ENCODE results near the gene PARD3B. TPM values are rescaled to one million over a fixed set of nuclear protein-coding genes. Genes with fewer than 3 reads are reported as not detected.

PARD3B gene
- total RNA-seq, 1 experiment from 2014 or later = 3.9 TPM

DNA sequence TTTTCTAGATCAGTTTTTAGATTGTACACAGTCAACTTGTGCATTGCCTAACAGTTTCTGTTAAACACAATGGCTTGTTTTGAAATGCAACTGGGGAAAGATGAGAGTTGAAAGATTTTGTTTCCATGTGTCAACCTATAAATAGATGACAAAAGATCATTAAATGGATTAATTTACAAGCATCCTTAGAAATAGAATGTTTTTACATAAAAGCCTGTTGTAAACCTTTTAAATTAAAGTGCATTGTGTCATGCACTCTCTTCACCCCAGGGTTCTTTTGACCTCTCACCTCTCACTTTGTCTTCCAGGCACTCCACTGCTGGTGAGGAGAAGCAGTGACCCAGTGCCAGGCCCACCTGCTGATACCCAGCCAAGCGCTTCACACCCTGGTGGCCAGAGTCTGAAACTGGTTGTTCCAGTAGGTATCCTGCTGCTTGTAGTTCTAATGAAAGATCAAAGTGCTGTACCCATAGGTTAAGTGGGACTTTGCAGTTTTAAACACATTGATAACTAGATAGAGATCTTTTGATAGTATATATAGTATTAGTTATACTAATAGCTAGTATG lies 502.1 kb downstream of the PARD3B start:
- no peak for DNase-seq (ENCODE audit: low spot score)

DNA sequence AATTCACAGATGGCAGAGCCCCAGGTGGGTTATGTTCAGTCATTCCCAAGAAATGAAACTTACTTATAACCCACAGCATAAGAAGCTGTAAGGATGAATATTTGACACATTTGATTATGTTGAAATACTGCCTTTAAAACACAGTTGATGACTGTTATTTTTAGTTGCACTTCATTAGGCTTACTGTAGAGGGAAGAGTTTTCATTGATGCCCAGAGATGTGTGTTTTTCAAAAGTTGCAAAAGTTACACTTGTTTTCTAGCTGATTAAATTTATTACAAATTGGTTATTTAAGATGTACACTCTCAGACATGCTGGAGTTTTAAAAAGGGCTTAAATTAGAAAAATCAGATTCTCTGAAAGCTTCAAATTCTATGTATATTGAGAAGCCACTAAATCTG lies 506.1 kb downstream of the PARD3B start:
- no peak for DNase-seq (ENCODE audit: low spot score)

DNA sequence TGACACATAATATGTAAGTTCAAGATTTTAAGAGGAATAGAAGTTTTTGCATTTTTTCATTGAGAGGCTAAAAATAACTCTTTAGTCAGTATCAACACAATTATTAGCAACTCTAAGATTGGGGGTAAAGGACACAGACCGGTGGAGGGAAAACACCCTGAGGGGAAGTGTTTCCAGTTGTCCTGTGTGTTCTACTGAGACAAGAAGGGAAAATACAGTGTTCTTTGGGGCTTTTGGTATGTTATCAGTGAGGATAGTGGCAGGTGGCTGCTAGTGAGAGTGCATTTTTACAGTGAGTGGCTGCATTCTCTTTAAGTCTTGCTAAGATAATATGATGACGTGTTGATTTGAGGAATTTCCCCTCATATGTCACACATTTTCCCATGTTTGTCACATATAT lies 507.5 kb downstream of the PARD3B start:
- DNase-seq (ENCODE audit: low spot score) = no peak

DNA sequence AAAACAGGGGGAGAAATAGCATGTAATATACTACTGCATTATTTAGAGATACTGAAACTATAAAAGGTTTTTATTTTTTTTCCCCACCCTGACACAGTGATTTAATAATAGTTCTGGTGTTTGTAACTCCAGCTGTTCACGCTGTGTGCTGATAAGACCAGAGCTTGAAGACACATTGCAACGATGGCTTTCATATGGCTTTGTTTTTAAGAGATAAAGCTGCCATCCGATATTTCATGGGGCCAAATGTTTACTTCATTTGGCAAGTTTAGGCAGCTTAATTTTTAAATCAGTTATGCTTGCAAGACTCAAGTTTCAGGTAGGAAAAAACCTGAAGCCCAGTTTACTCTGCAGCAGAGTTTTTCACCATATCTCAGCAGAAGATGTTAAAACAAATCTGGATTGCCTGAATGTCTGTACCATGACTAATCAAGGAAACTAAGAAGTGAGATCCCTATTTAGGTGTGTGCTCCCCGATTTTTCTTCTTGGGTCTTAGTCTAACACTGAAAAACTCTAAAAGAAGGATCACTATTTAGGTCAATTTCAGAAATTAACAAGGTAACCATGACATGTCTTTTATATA lies 508.6 kb downstream of the PARD3B start:
- DNase-seq (ENCODE audit: low spot score) = no peak

DNA sequence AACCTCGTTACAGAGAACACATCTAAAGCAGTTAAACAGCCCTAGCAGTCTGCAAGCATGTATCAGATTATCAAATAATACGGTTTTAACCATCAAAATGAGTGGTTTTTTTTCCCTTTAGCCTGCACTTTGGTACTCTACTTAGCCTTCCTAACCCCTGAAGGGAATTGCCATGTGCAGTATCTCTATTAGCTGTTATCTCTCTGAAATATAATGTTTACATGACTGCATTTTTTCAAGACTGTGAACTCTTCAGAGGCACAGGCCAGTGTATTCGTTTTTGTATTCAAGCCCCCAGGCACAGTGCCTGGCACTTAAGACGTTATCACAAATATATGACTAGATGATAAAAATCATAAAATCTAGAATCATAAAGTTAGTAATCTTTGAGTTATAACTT lies 509.5 kb downstream of the PARD3B start:
- no peak for DNase-seq (ENCODE audit: low spot score)

GRCh38 chr2:205055251-205055650 lies 510.0 kb downstream of the PARD3B start:
- DNase-seq (ENCODE audit: low spot score) = no peak

- DNase-seq (ENCODE audit: low spot score) = no peak
These were observed 510.9 kb downstream of the PARD3B start for GRCh38 chr2:205056151-205056561.

DNA sequence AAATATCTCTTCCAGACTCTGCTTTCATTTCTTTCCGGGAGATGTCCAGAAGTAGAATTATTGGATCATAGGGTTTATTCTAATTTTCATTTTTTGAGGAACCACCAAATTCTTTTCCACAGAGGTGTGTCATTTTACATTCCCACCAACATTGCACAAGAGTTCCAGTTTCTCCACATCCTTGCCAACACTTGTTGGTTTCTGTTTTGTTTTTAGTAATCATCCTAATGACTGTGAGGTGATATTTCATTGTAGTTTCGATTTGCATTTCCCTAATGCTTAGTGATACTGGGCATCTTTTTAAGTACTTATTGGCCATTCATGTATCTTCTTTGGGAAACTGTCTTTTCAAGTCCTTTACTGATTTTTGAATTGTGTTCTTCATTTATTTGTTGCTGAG lies 513.1 kb downstream of the PARD3B start:
- no peak for DNase-seq (ENCODE audit: low spot score)

DNA sequence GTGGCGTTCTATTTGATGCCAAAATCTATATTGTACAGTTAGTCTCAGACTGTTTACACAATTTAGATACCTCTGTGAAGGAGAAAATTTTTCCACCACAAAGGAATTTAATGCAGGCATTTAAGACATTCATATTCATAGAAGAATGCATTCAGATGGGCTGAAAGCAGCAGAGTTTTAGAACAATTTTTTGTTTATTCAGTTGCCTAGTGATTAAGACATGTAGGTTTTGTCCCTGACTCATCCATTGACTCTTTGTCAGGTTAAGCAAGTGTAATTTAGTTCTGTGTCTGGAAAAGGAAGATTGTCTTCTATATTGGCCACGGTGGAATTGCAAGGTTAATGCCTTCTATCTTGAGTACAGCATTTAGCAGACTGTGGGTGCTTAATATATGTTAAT lies 515.0 kb downstream of the PARD3B start:
- DNase-seq (ENCODE audit: low spot score) = no peak

DNA sequence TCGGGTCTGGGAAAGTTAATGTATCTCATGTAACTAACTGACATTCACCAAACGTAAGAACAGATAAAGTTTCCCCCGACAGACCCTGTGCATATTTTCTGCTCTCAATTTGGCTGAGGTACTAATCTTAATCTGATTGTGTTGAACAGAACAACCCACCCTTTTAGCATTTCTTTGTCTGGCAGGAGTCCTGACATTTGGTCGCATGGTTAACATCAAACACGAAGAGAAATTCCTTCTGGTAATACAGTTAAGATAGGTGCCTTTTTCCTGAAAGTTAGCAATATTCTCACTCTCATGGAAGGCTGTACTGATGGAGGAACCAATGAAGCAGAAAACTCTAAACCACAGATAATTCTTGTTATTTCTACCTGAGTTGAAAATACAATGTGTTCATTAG lies 520.8 kb downstream of the PARD3B start:
- DNase-seq (ENCODE audit: low spot score) = no peak

DNA sequence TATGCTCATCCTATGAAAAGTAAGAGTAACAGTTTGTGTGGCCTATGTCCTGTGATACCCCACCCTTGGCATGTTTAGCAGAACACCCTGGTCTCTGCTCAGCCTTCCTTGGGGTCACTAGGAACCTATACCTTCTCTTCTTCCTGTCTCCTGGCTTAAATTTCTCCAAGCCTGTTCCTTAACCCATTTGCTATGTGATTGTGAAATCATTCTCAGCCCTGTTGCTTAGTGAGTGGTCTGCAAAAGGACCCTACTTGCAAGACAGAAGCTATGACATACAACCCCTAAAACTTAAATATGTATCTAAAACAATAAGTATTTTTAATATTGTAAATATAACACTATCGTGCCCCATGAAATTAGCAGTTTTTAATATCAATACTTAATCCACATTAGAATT lies 524.7 kb downstream of the PARD3B start:
- no peak for DNase-seq (ENCODE audit: low spot score)

- DNase-seq (ENCODE audit: low spot score) = no peak
These were observed 525.6 kb downstream of the PARD3B start for GRCh38 chr2:205070889-205071288.

GRCh38 chr2:205073433-205074020 lies 528.3 kb downstream of the PARD3B start:
- DNase-seq (ENCODE audit: low spot score) = no peak

DNA sequence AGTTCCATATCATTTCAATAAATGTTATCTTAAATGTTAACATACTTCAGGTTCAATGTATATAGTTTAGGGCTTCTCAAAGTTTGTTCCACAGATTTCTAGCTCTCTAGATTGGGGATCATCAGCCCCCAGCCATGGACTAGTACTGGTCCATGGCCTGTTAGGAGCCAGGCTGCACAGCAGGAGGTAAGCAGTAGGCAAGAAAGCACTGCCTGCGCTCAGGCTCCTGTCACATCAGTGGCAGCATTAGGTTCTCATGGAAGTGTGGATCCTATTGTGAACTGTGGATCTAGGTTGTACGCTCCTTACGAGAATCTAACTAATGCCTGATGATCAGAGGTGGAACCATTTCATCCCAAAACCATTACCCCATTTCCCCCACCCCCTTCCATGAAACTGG lies 531.1 kb downstream of the PARD3B start:
- no peak for DNase-seq (ENCODE audit: low spot score)

DNA sequence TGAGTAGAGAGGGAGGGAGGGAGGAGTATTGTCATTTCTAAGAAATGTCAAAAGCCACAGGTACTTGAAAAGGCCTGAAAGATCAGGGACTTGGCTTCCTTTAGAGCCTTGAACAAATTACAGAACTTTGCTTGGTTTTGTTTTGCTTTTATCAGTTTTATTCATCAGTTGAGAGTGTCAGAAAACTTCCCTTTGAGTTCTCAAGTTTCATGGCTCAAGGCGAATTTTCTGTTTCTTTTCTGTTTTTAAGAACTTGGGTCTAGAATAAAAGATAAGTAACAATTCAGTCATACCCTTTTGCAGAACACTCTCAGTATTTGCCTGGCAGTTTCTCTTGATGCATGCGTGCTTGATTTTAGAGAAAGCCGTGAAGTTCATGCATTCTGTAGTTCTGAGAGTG lies 531.9 kb downstream of the PARD3B start:
- no peak for DNase-seq (ENCODE audit: low spot score)

- no peak for DNase-seq (ENCODE audit: low spot score)
These were observed 533.5 kb downstream of the PARD3B start for GRCh38 chr2:205078762-205079161.

DNA sequence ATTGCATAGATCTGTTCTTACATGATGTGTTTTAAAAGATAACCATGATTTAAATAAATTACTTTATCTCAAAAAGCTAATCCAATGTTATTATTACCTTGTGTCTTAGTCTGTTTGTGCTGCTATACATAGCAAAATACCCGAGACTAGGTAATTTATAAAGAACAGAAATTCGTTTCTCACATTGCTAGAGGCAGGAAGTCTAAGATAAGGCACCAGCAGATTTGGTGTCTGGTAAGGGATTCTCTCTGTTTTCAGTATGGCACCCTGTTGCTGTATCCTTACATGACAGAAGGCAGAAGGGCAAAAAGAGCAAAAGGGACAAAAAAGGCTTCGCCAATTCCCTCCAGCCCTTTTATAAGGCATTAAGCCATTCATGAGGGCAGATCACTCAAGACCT lies 533.9 kb downstream of the PARD3B start:
- DNase-seq (ENCODE audit: low spot score) = no peak

DNA sequence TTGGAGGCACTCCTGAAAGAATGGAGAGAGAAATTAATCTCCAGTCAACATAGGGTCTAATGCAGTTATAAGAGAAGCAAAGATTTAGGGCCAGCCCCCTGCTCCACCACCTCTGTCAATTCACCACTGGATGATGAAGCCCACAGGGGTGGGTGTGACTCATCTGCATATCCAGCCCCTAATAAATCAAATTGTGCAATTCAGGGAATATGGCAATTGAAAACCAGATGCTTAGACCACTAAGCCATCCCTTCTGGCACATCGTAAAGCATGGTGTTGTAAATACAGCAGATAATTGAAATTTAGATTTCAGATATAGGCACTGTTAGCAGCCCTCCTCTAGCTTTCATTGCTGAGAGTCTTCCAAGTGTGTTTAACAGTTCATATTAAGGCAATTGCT lies 541.4 kb downstream of the PARD3B start:
- no peak for DNase-seq (ENCODE audit: low spot score)

DNA sequence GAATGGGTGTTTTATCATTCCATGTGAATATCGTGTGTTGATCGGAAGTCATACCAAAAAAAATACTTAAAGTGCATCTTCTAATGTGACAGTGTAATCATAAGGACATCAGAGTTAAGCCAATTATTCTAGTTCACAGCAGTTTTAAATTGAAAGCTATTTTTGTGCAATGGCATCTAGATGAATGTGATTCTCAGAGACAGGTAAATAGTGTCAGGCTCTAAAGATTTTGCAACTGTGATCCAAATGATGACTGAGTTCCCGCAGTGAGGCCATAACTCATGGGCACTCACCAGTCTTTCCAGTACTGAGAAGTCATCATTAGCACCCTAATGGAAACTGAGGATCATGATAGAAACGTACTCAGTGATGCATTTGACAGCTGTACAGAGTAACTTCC lies 542.6 kb downstream of the PARD3B start:
- DNase-seq (ENCODE audit: low spot score) = no peak

DNA sequence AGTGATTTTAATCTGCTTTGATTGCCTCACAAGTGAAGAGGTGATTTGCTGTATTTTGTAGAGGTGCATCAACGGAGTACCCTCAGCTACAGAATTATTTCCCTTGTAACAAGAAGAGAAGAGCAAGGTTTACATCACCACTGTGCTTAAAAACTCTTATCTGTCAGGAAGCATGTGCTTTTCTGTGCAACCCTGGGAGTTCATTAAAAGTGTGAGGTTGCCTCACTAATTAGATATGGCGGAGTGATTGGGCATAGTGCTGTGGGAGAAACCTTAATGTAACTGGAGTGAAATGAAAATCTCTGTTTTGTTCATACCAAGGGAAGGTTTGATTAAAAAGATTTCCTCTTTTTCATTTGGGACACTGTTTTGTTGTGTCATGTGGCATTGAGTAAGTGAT lies 544.7 kb downstream of the PARD3B start:
- DNase-seq (ENCODE audit: low spot score) = no peak

DNA sequence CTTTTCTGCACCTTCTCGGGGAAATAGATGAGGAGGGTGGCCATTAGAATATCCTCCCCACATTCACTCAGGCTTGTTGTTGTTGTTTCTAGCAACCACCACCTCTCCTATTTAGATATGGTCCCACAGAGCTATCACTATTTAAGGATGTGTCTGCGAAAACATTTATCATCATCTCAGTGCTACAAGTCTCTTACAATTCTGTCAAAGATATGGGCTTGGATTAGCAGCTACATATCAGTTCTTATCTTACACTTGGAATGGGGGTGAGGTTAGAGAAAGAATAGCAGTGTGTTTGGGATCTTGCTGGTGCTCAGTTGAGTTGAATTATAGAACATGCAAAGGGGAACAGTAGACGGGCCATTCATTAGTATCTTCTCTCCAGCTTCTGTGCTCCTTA lies 546.1 kb downstream of the PARD3B start:
- DNase-seq (ENCODE audit: low spot score) = no peak

GRCh38 chr2:205094031-205094430 lies 548.8 kb downstream of the PARD3B start:
- no peak for DNase-seq (ENCODE audit: low spot score)

DNA sequence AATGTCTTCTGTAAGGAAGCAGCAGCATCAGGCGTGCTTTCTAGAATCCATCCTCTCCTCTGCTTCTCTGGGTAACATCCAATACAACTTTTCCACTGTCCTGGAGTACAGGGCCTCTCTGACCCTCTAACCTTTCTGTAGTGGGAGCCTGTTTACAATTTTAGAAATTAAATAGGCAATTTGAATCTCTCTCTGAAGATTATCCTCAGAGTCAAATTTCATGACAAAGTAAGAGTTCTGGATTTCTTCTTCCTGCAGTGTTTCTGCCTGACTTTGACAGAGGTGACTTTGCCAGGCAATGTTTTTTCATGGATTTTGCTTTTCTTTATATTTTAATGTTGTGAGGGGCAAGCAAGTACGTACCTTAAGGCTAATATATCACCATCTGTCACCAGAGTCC lies 558.4 kb downstream of the PARD3B start:
- DNase-seq (ENCODE audit: low spot score) = no peak

DNA sequence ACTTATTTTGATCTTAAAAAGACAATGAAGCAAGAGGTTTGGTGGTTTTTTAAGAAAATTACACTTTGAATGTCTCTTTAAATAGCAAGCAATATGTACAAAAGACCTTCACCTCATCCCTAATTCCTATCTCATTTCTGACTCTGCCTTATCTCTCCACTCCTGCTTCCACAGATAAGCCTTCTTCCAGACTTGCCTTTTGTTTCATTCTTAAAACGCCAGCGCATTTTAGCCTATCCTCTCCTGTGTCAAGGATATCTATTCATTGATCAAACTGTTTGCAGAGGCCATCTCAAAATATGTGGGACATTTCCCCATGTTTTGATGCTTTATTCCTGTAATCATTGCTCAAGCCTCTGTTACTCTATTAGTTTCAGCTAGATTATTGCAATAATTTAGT lies 562.5 kb downstream of the PARD3B start:
- no peak for DNase-seq (ENCODE audit: low spot score)
